OCI-LY7 (cell line): Measurements from ENCODE around the gene DOCK4. TPM values are rescaled to one million over a fixed set of nuclear protein-coding genes. Genes with fewer than 3 reads are reported as not detected.

Source experiments
- BruUV-seq: library from RNA; stranded (reverse); fragments of 400-500 nt; replicated peaks from 2 replicates; lab custom pipeline; 2021; lab: Mats Ljungman, UMichigan
- CTCF ChIA-PET: fragments of 300-600 bp; sonication (Branson Sonifier 250); formaldehyde crosslinking; loops from one replicate; lab custom pipeline; 2022; ENCODE audit warnings: antibody characterized with exemption; ENCODE audit not compliant: unreplicated experiment; lab: Charles Lee
- POLR2A ChIA-PET: fragments of 300-600 bp; sonication (Branson Sonifier 250); formaldehyde crosslinking; loops from one replicate; lab custom pipeline; 2022; ENCODE audit warnings: antibody characterized with exemption; lab: Charles Lee
- DNase-seq: peaks from one replicate; pipeline ENCODE4 v3.0.0-alpha.2; 2015; ENCODE audit warnings: low spot score
- H2AFZ ChIP-seq: fragments of 200-600 bp; sonication (generic), shearing (Covaris generic); 2 replicates; pipeline ENCODE4 v1.6.1; 2014; ENCODE audit warnings: mild to moderate bottlenecking, antibody characterized with exemption, low read length, moderate library complexity
- H3K27ac ChIP-seq: fragments of 200-600 bp; sonication (generic); 2 replicates; pipeline ENCODE4 v1.5.1; 2014; ENCODE audit warnings: mixed run types, low read depth, mild to moderate bottlenecking, moderate library complexity, low read length, inconsistent platforms; ENCODE audit not compliant: poor library complexity, severe bottlenecking
- H3K36me3 ChIP-seq: fragments of 200-600 bp; sonication (generic); 2 replicates; pipeline ENCODE4 v1.6.1; 2014; ENCODE audit warnings: mild to moderate bottlenecking, antibody characterized with exemption, low read length, moderate library complexity, mixed read lengths; ENCODE audit not compliant: insufficient read depth
- H3K4me1 ChIP-seq: fragments of 200-600 bp; sonication (generic); 2 replicates; pipeline ENCODE4 v1.5.1; 2014; ENCODE audit warnings: mild to moderate bottlenecking, low read length; ENCODE audit not compliant: insufficient read depth, poor library complexity, severe bottlenecking
- H3K4me2 ChIP-seq: fragments of 200-600 bp; sonication (generic); 2 replicates; pipeline ENCODE4 v1.6.1; 2014; ENCODE audit warnings: mild to moderate bottlenecking, low read length
- H3K4me3 ChIP-seq: fragments of 200-600 bp; sonication (generic); 2 replicates; pipeline ENCODE4 v1.5.1; 2014; ENCODE audit warnings: mild to moderate bottlenecking, low read depth, low read length; ENCODE audit not compliant: poor library complexity, severe bottlenecking
- H3K79me2 ChIP-seq: fragments of 200-600 bp; sonication (generic); 2 replicates; pipeline ENCODE4 v1.6.1; 2016; ENCODE audit warnings: low read depth, mild to moderate bottlenecking, low read length, moderate library complexity, mixed read lengths; ENCODE audit not compliant: insufficient read depth
- H3K9me2 ChIP-seq: fragments of 200-600 bp; sonication (generic); 2 replicates; pipeline ENCODE4 v1.6.1; 2016; ENCODE audit warnings: mild to moderate bottlenecking, low read length, mixed read lengths; ENCODE audit not compliant: insufficient read depth
- H3K9me3 ChIP-seq: fragments of 200-600 bp; sonication (generic); 2 replicates; pipeline ENCODE4 v1.6.1; 2014; ENCODE audit warnings: mild to moderate bottlenecking, mixed run types, low read length, mixed read lengths
- H4K20me1 ChIP-seq: fragments of 200-600 bp; sonication (generic); 2 replicates; pipeline ENCODE4 v1.6.1; 2014; ENCODE audit warnings: mild to moderate bottlenecking, antibody characterized with exemption, low read length, moderate library complexity, mixed read lengths; ENCODE audit not compliant: insufficient read depth
- CTCF ChIP-seq: fragments of 200-600 bp; sonication (generic); conservative IDR thresholded peaks from 2 replicates; pipeline ENCODE4 v1.5.1; 2014; ENCODE audit warnings: mild to moderate bottlenecking, antibody characterized with exemption, low read length, moderate library complexity, mixed read lengths
- EZH2phosphoT487 ChIP-seq: fragments of 200-600 bp; sonication (generic); IDR thresholded peaks from 2 replicates; pipeline ENCODE4 v1.6.1; 2018; ENCODE audit warnings: low read depth, borderline replicate concordance, mild to moderate bottlenecking, mixed run types, antibody characterized with exemption, low read length, moderate library complexity, mixed read lengths
- intact Hi-C: fragments of 100-400 bp; cut with micrococcal nuclease; formaldehyde crosslinking; loops from one replicate; pipeline ENCODE4 v1.10.0; 2022; ENCODE audit not compliant: unreplicated experiment
- total RNA-seq, 2 experiments: library from RNA; depleted of rRNA in 1 of 2; stranded (reverse); fragments of >200 nt in 1 of 2; shearing (Covaris generic) in 1 of 2; gene quantifications; 2 replicates each; pipeline ENCODE4 v1.2.3, GENCODE V29; 2014 to 2022

Gene DOCK4
- total RNA-seq, 2 experiments from 2014 or later: 0.91 to 4.9 TPM

- Histone ChIP-seq H3K79me2 (no peaks in the 10 kb centered on the region), H3K4me1 (no peaks in the 10 kb centered on the region), H3K4me2 (no peak overlapping the region), H3K9me2 (no peaks in the 10 kb centered on the region), H3K27ac (no peak overlapping the region), H3K4me3 (no peak overlapping the region), H3K9me3 (no peaks in the 10 kb centered on the region), H2AFZ (no peak overlapping the region), H4K20me1 (no peaks in the 10 kb centered on the region), H3K36me3 (no peaks in the 10 kb centered on the region)
- ChIA-PET CTCF (no interaction called here), POLR2A (no interaction called here)
- intact Hi-C loops: no loop called here
- no TSS peak for BruUV-seq
- no peak for DNase-seq
- TF ChIP-seq CTCF: no peak
- no peak for TF ChIP-seq EZH2phosphoT487
These were observed 511.8 kb downstream of the DOCK4 start for GRCh38 chr7:111694376-111694775.

- Histone ChIP-seq H4K20me1 (no peaks in the 10 kb centered on the region), H3K9me2 (no peaks in the 10 kb centered on the region), H3K79me2 (no peaks in the 10 kb centered on the region), H3K4me2 (no peak overlapping the region), H2AFZ (no peak overlapping the region), H3K36me3 (no peaks in the 10 kb centered on the region), H3K4me1 (no peaks in the 10 kb centered on the region), H3K9me3 (no peaks in the 10 kb centered on the region), H3K4me3 (no peak overlapping the region), H3K27ac (no peak overlapping the region)
- ChIA-PET CTCF (no interaction called here), POLR2A (interaction anchor here (0.6 kb wide), 2 partner anchors 32 to 1710 kb away, joined by 3 to 4 read pairs; no protein-coding TSS in a partner anchor)
- BruUV-seq: no TSS peak
- intact Hi-C loops: no loop called here
- no peak for DNase-seq
- TF ChIP-seq EZH2phosphoT487 (no peak), CTCF (no peak)
These were observed 515.7 kb downstream of the DOCK4 start for GRCh38 chr7:111690364-111691111.

GRCh38 chr7:111685349-111685748 lies 520.9 kb downstream of the DOCK4 start:
- H3K4me1 ChIP-seq: no peaks in the 10 kb centered on the region
- no peaks in the 10 kb centered on the region for H3K9me2 ChIP-seq
- H3K36me3 ChIP-seq: no peaks in the 10 kb centered on the region
- no peak overlapping the region for H2AFZ ChIP-seq
- CTCF ChIA-PET: no interaction called here
- DNase-seq: no peak
- no peak overlapping the region for H3K27ac ChIP-seq
- BruUV-seq: no TSS peak
- no peaks in the 10 kb centered on the region for H4K20me1 ChIP-seq
- no peak overlapping the region for H3K4me2 ChIP-seq
- H3K4me3 ChIP-seq: no peak overlapping the region
- H3K9me3 ChIP-seq: no peaks in the 10 kb centered on the region
- no peak for TF ChIP-seq EZH2phosphoT487
- no peak for TF ChIP-seq CTCF
- POLR2A ChIA-PET: interaction anchor here (0.6 kb wide), 1 partner anchor 39 kb away, joined by 4 read pairs; no protein-coding TSS in a partner anchor
- intact Hi-C loops: no loop called here
- no peaks in the 10 kb centered on the region for H3K79me2 ChIP-seq
